H1 (cell line): ENCODE data around the gene DGKD. TPM values are rescaled to one million over a fixed set of nuclear protein-coding genes. Genes with fewer than 3 reads are reported as not detected.
A peak's percentile ranks its signal among the peaks of the same experiment; 100 is the strongest.

Source experiments
- CTCF ChIA-PET: fragments of 300-600 bp; sonication (Branson Sonifier 250); formaldehyde crosslinking; loops from one replicate; lab custom pipeline; 2021; ENCODE audit not compliant: partially characterized antibody; lab: Charles Lee
- POLR2A ChIA-PET: fragments of 300-600 bp; sonication (Branson Sonifier 250); formaldehyde crosslinking; loops from one replicate; lab custom pipeline; 2021; ENCODE audit warnings: inconsistent platforms; ENCODE audit not compliant: partially characterized antibody; lab: Charles Lee
- DNase-seq, 2 experiments: peaks; one replicate each; pipeline versions ENCODE4 v3.0.0 to v3.0.0-alpha.2; 2010 to 2022; ENCODE audit warnings: low spot score in 2 of 2, low read depth in 1 of 2, mixed read lengths in 1 of 2
- FAIRE-seq: peaks from 2 replicates; lab custom pipeline; 2011; peaks lifted over from hg19 to GRCh38; lab: Jason Lieb, UNC
- H2AFZ ChIP-seq: 2 replicates; pipeline ENCODE4 v1.8.1; 2012; ENCODE audit warnings: low read length, inconsistent platforms
- H2AK5ac ChIP-seq: 2 replicates; pipeline ENCODE4 v1.6.1; 2013; ENCODE audit warnings: low read depth, low read length
- H2BK120ac ChIP-seq: replicated peaks from 2 replicates; pipeline ENCODE3; 2013; ENCODE audit warnings: low read depth, low read length, inconsistent platforms
- H2BK12ac ChIP-seq: 2 replicates; pipeline ENCODE4 v1.6.1; 2013; ENCODE audit warnings: low read depth, low read length
- H2BK15ac ChIP-seq: 2 replicates; pipeline ENCODE4 v1.6.1; 2013; ENCODE audit warnings: low read length
- H2BK20ac ChIP-seq: 2 replicates; pipeline ENCODE4 v1.6.1; 2013; ENCODE audit warnings: low read length
- H2BK5ac ChIP-seq: 2 replicates; pipeline ENCODE4 v1.6.1; 2013; ENCODE audit warnings: low read depth, low read length
- H3K14ac ChIP-seq: 2 replicates; pipeline ENCODE4 v1.6.1; 2013; ENCODE audit warnings: inconsistent platforms; ENCODE audit not compliant: insufficient read length
- H3K18ac ChIP-seq: 2 replicates; pipeline ENCODE4 v1.6.1; 2013; ENCODE audit warnings: low read length; ENCODE audit errors: extremely low read depth
- H3K23ac ChIP-seq: 2 replicates; pipeline ENCODE4 v1.6.1; 2013; ENCODE audit warnings: inconsistent platforms; ENCODE audit not compliant: insufficient read length
- H3K23me2 ChIP-seq: 2 replicates; pipeline ENCODE4 v1.6.1; 2013; ENCODE audit warnings: low read depth, low read length
- H3K27ac ChIP-seq: 2 replicates; pipeline ENCODE4 v1.6.1; 2011; ENCODE audit warnings: low read depth, low read length, inconsistent platforms
- H3K27me3 ChIP-seq, 4 experiments: replicated peaks in 1 of 4; 1 replicate in 1 of 4; 2 replicates in 3 of 4; pipeline versions ENCODE4 v1.6.1 to v1.8.1; 2011 to 2013; ENCODE audit warnings: low read length in 3 of 4, mild to moderate bottlenecking in 3 of 4, inconsistent platforms in 2 of 4, mixed read lengths in 2 of 4, moderate library complexity in 1 of 4; ENCODE audit not compliant: control insufficient read depth in 3 of 4, insufficient read depth in 3 of 4; ENCODE audit errors: extremely low read depth in 1 of 4
- H3K36me3 ChIP-seq, 4 experiments: 2 replicates each; pipeline versions ENCODE4 v1.6.1 to v1.8.1; 2011 to 2013; ENCODE audit warnings: mild to moderate bottlenecking in 4 of 4, low read length in 3 of 4, moderate library complexity in 2 of 4, control low read depth in 1 of 4, inconsistent platforms in 1 of 4; ENCODE audit not compliant: insufficient read depth in 4 of 4, control insufficient read depth in 2 of 4
- H3K4ac ChIP-seq: replicated peaks from 2 replicates; pipeline ENCODE3; 2013; ENCODE audit warnings: low read length, low read depth, mixed read lengths, inconsistent platforms; ENCODE audit not compliant: insufficient read length
- H3K4me1 ChIP-seq, 4 experiments: replicated peaks in 1 of 4; 1 replicate in 1 of 4; 2 replicates in 3 of 4; pipeline versions ENCODE4 v1.6.1 to v1.8.1; 2011 to 2013; ENCODE audit warnings: low read length in 3 of 4, inconsistent platforms in 2 of 4, mixed read lengths in 1 of 4; ENCODE audit not compliant: insufficient read depth in 4 of 4, control insufficient read depth in 3 of 4
- H3K4me2 ChIP-seq, 2 experiments: 2 replicates each; pipeline versions ENCODE4 v1.6.1 to v1.8.1; 2011 to 2013; ENCODE audit warnings: low read depth in 2 of 2, low read length in 2 of 2, control low read depth in 1 of 2, inconsistent platforms in 1 of 2, mild to moderate bottlenecking in 1 of 2; ENCODE audit not compliant: insufficient read depth in 1 of 2
- H3K4me3 ChIP-seq, 4 experiments: fragments of 200-600, 300-600 bp in 1 of 4; sonication (generic), shearing (Covaris generic), sonication (Bioruptor Twin) in 1 of 4; 2 replicates each; pipeline versions ENCODE4 v1.5.1 to v1.8.1; 2011 to 2016; ENCODE audit warnings: low read length in 4 of 4, low read depth in 3 of 4, control low read depth in 2 of 4, inconsistent platforms in 2 of 4, mild to moderate bottlenecking in 2 of 4, mixed read lengths in 1 of 4, moderate library complexity in 1 of 4; ENCODE audit not compliant: insufficient read depth in 2 of 4; ENCODE audit errors: extremely low read depth in 1 of 4
- H3K56ac ChIP-seq: replicated peaks from 2 replicates; pipeline ENCODE3; 2013; ENCODE audit warnings: low read depth, mild to moderate bottlenecking, mixed read lengths, low read length, inconsistent platforms; ENCODE audit not compliant: insufficient read length
- H3K79me1 ChIP-seq: 2 replicates; pipeline ENCODE4 v1.6.1; 2013; ENCODE audit warnings: low read depth, low read length, control low read depth
- H3K79me2 ChIP-seq, 2 experiments: 2 replicates each; pipeline versions ENCODE4 v1.6.1 to v1.8.1; 2012 to 2013; ENCODE audit warnings: low read length in 2 of 2, mild to moderate bottlenecking in 2 of 2, inconsistent platforms in 1 of 2; ENCODE audit not compliant: insufficient read depth in 2 of 2, control insufficient read depth in 1 of 2
- H3K9ac ChIP-seq, 4 experiments: replicated peaks in 1 of 4; 1 replicate in 1 of 4; 2 replicates in 3 of 4; pipeline versions ENCODE4 v1.6.1 to v1.8.1; 2011 to 2013; ENCODE audit warnings: low read depth in 3 of 4, low read length in 3 of 4, control low read depth in 2 of 4, mild to moderate bottlenecking in 2 of 4, moderate library complexity in 2 of 4, inconsistent platforms in 1 of 4; ENCODE audit errors: extremely low read depth in 1 of 4
- H3K9me3 ChIP-seq, 2 experiments: 2 replicates each; pipeline versions ENCODE4 v1.6.1 to v1.8.1; 2012 to 2013; ENCODE audit warnings: mild to moderate bottlenecking in 2 of 2, moderate library complexity in 2 of 2, control low read depth in 1 of 2, inconsistent platforms in 1 of 2, low read depth in 1 of 2, low read length in 1 of 2, mixed read lengths in 1 of 2; ENCODE audit not compliant: insufficient read depth in 2 of 2
- H4K20me1 ChIP-seq, 2 experiments: replicated peaks in 1 of 2; 2 replicates each; pipeline versions ENCODE3 to v1.8.1; 2011 to 2013; ENCODE audit warnings: inconsistent platforms in 2 of 2, low read length in 2 of 2, mild to moderate bottlenecking in 1 of 2; ENCODE audit not compliant: insufficient read depth in 2 of 2, control insufficient read depth in 1 of 2
- H4K5ac ChIP-seq: 2 replicates; pipeline ENCODE4 v1.6.1; 2013; ENCODE audit warnings: low read length, low read depth, mixed read lengths, inconsistent platforms; ENCODE audit not compliant: insufficient read length
- H4K8ac ChIP-seq: 2 replicates; pipeline ENCODE4 v1.8.0; 2013; ENCODE audit warnings: mild to moderate bottlenecking, moderate library complexity, low read length, inconsistent platforms; ENCODE audit not compliant: insufficient read depth; ENCODE audit errors: extremely low read depth
- H4K91ac ChIP-seq: replicated peaks from 2 replicates; pipeline ENCODE3; 2013; ENCODE audit warnings: low read length, mixed read lengths, inconsistent platforms; ENCODE audit not compliant: insufficient read length
- KDM4A ChIP-seq: IDR thresholded peaks from one replicate; pipeline ENCODE4 v1.7.1; 2012; ENCODE audit warnings: low read depth, mild to moderate bottlenecking, moderate library complexity, low read length, inconsistent platforms; ENCODE audit not compliant: severe bottlenecking
- WGBS, 2 experiments: shearing (Covaris generic) in 1 of 2; methylation state at CpG; one replicate each; pipeline versions ENCODE4 v1.1.6 to v1.1.7; 2013 to 2015; ENCODE audit warnings: low lambda C conversion rate in 2 of 2, mixed read lengths in 2 of 2, inconsistent platforms in 1 of 2, low coverage in 1 of 2, missing lambda C conversion rate in 1 of 2; ENCODE audit not compliant: insufficient replicate concordance in 2 of 2, insufficient coverage in 1 of 2, insufficient read length in 1 of 2; ENCODE audit errors: extremely low coverage in 1 of 2, missing lambda C conversion rate in 1 of 2; 5-methylcytosine and 5-hydroxymethylcytosine counted together
- polyA plus RNA-seq, 7 experiments: library from polyadenylated mRNA; depleted of rRNA in 3 of 7; stranded (reverse) in 5 of 7; unstranded in 2 of 7; fragments of >200 nt in 5 of 7; fragments of 200-250 nt in 2 of 7; gene quantifications; 1 replicate in 5 of 7; 2 replicates in 1 of 7; 4 replicates in 1 of 7; pipeline versions ENCODE4 v1.2.1 to v1.2.3, GENCODE V29; 2011 to 2013; ENCODE audit warnings: missing spikeins in 2 of 7, mixed read lengths in 2 of 7
- total RNA-seq: library from RNA; stranded (reverse); fragmentation: NEBNext Ultra II Directional; extraction: Animal tissue kit (Norgen Biotek cat#: 25700); gene quantifications from 2 replicates; pipeline ENCODE4 v1.2.1, GENCODE V29; 2021

DGKD gene
- total and polyA plus RNA-seq, 2 of the 8 experiments (the other 6 are each of a cell fraction or from before 2014, with no cell fraction given), result 7.7 to 30.9 TPM

DNA sequence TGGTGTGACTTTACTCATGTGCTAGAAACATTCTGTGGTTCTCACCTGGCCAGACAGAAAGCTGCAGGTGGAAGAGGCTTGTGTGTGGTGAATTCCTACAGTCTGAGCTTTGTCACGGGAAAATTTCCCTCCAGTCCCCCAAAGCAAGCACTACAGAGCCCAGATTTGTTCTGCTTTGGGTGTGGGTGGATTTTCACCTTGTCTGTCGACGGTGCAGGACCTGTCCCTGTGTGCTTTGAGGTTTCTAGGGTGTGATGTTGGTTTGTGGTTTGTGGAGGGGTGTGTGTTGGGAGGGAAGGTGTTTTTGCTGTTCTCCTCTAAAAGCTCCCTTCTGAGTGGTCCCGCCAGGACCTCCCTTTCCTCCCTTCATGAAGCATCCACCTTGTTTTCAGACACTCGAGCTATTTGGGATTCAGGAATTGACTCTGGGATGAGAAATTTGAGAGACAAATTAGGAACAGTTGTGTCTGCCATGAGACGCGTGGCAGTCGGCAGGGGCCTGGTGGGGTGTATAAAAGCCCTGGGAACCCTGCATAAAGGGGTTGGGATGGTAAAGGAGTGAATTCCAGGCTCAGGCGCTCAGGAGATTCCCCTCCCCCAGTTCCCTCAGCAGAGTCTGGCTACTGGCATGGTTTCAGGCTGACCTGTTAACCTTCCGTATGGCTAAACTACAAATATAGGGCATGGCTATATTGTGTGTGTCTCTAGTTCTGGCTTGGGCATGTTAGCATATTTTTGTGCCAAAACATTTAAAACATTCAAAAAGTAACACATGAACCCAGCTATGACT lies 65.5 kb downstream of the DGKD start:
- Histone ChIP-seq H4K8ac (no peak overlapping the region), H3K9me3 (no peaks in the 10 kb centered on the region), H3K4me2 (peak overlapping the region in 1 of 2 experiments; percentile 40; a peak in 1 of 4 replicates), H3K4ac (no peak overlapping the region), H3K79me2 (peaks cover 0 to 10% of the 10 kb centered on the region in 2 experiments; a peak in 1 of 4 replicates), H3K27me3 (no peaks in the 10 kb centered on the region), H3K4me3 (no peak overlapping the region), H3K23me2 (peaks cover 2% of the 10 kb centered on the region; the same call in 1 of the 2 replicates), H3K79me1 (peaks cover 4% of the 10 kb centered on the region), H3K9ac (no peak overlapping the region), H4K5ac (no peak overlapping the region), H3K23ac (no peak overlapping the region), H4K20me1 (no peaks in the 10 kb centered on the region), H4K91ac (no peak overlapping the region), H3K36me3 (no peaks in the 10 kb centered on the region), H3K4me1 (peaks cover 0 to 11% (median 6%) of the 10 kb centered on the region in 4 experiments; a peak in 6 of 7 replicates), H2BK12ac (no peak overlapping the region), H3K56ac (no peak overlapping the region), H3K14ac (no peak overlapping the region), H3K27ac (no peak overlapping the region), H3K18ac (peak overlapping the region; percentile 39; the same call in 1 of the 2 replicates), H2BK15ac (no peak overlapping the region), H2BK20ac (no peak overlapping the region), H2BK5ac (peak overlapping the region; percentile 45; the same call in 1 of the 2 replicates), H2AFZ (no peak overlapping the region), H2BK120ac (no peak overlapping the region), H2AK5ac (peak overlapping the region; percentile 88; the same call in 1 of the 2 replicates)
- WGBS, 2 experiments, result 72% methylated on average over 10 of the region's 10 CpGs; no CpG with 5 or more reads in 1 of the 2 experiments
- FAIRE-seq (no peak), DNase-seq (peak in 1 of 2 experiments; percentile 49)
- POLR2A ChIA-PET, result interaction anchor here (0.8 kb wide), 1 partner anchor 9 kb away, joined by 3 read pairs; no protein-coding TSS in a partner anchor
- CTCF ChIA-PET, result interaction anchor here (1.0 to 3.7 kb wide), 8 partner anchors 8 to 24 kb away, joined by 3 to 18 read pairs (median 6); no protein-coding TSS in a partner anchor
- TF ChIP-seq KDM4A, result no peak
